ENCODE measurements around the gene KLHL7. TPM values are rescaled to one million over a fixed set of nuclear protein-coding genes. Genes with fewer than 3 reads are reported as not detected.

Gene KLHL7
- total RNA-seq, 1 experiment from 2014 or later = 43.8 TPM

GRCh38 chr7:23181684-23182553 lies 76.3 kb downstream of the KLHL7 start, which contains the start of gene NUP42:
NUP42 (plus strand) TSS chr7:23182048; CDS start chr7:23182086, 38 bp downstream.
- POLR2A ChIA-PET (ENCODE audit: low non-redundant PET) = interaction anchor here (0.7 kb wide), 1 partner anchor 96 kb away, joined by 3 read pairs; no protein-coding TSS in a partner anchor
- H3K27ac ChIP-seq (ENCODE audit: low read depth, low read length, poor library complexity, severe bottlenecking) = peak within 1 kb of the TSS; percentile 90
- H3K9me3 ChIP-seq (ENCODE audit: low read depth, low read length, poor library complexity, severe bottlenecking) = no peaks in the 10 kb centered on the region
- peaks cover 19% of the 10 kb centered on the region for H3K36me3 ChIP-seq (ENCODE audit: insufficient read depth, low read length, poor library complexity, severe bottlenecking)
- BruUV-seq (replicated peaks) = TSS peak; percentile 69
- TF ChIP-seq, protein P1, sequence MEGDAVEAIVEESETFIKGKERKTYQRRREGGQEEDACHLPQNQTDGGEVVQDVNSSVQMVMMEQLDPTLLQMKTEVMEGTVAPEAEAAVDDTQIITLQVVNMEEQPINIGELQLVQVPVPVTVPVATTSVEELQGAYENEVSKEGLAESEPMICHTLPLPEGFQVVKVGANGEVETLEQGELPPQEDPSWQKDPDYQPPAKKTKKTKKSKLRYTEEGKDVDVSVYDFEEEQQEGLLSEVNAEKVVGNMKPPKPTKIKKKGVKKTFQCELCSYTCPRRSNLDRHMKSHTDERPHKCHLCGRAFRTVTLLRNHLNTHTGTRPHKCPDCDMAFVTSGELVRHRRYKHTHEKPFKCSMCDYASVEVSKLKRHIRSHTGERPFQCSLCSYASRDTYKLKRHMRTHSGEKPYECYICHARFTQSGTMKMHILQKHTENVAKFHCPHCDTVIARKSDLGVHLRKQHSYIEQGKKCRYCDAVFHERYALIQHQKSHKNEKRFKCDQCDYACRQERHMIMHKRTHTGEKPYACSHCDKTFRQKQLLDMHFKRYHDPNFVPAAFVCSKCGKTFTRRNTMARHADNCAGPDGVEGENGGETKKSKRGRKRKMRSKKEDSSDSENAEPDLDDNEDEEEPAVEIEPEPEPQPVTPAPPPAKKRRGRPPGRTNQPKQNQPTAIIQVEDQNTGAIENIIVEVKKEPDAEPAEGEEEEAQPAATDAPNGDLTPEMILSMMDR (conservative IDR thresholded peaks at IDR 0.05; ENCODE audit: low read depth, low read length) = no peak
- no peak for TF ChIP-seq EZH2 (IDR thresholded peaks at IDR 0.05; ENCODE audit: borderline replicate concordance, low read depth, low read length, poor library complexity, severe bottlenecking)
- H3K4me1 ChIP-seq (ENCODE audit: insufficient read depth, low read length, poor library complexity, severe bottlenecking) = peaks cover 27% of the 10 kb centered on the region
- no peaks in the 10 kb centered on the region for H3K27me3 ChIP-seq (replicated peaks; ENCODE audit: insufficient read depth, low read depth, low read length, poor library complexity)
- intact Hi-C loops (cut with micrococcal nuclease; ENCODE audit: unreplicated experiment) = loop anchor here (2.0 kb wide), 1 partner anchor 77 kb away; the partner anchor contains the start of gene KLHL7
- H3K4me3 ChIP-seq (ENCODE audit: low read depth, low read length, poor library complexity, severe bottlenecking) = peak within 1 kb of the TSS; percentile 83
- peak; percentile 99 for DNase-seq (ENCODE audit: low spot score)
- CTCF ChIA-PET = interaction anchor here (0.7 to 1.1 kb wide), 3 partner anchors 68 to 455 kb away, joined by 3 to 4 read pairs (median 4); partner anchors contain the start of gene IL6

DNA sequence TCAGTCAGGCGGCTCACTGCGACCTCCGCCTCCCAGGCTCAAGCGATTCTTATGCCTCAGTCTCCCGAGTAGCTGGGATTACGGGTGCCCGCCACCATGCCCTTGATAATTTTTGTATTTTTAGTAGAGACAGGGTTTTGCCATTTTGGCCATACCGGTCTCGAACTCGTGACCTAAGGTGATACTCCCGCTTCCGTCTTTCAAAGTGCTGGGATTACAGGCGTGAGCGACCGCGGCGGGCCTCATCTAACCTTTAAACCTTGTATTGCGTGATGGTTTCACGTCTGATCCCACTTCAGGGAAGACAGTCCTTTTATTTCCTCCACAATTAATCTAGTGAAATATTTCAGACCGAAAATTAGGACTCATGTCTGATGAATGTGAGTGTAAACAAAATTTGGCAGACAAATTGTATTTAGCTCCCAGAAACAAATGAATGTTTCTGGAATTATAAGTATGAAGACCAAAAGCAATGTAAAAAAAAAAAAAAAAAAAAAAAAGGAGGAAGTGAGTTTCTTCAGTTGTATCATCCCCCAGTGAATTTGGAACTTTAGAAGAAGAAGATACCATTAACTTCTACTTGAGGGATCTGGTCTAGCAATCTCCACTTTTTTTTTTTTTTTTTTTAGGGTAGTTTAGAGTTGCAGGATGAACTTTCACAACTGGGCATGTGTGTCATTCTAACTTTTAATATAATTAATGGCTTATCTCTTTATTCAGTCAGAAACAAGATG lies 77.9 kb downstream of the KLHL7 start:
- Histone ChIP-seq H3K36me3 (ENCODE audit: insufficient read depth, low read length, poor library complexity, severe bottlenecking) (peaks cover 33% of the 10 kb centered on the region), H3K27me3 (replicated peaks; ENCODE audit: insufficient read depth, low read depth, low read length, poor library complexity) (no peaks in the 10 kb centered on the region), H3K9me3 (ENCODE audit: low read depth, low read length, poor library complexity, severe bottlenecking) (no peaks in the 10 kb centered on the region), H3K4me3 (ENCODE audit: low read depth, low read length, poor library complexity, severe bottlenecking) (peak overlapping the region; percentile 83), H3K27ac (ENCODE audit: low read depth, low read length, poor library complexity, severe bottlenecking) (peak overlapping the region; percentile 90), H3K4me1 (ENCODE audit: insufficient read depth, low read length, poor library complexity, severe bottlenecking) (peaks cover 27% of the 10 kb centered on the region)
- intact Hi-C loops (cut with micrococcal nuclease; ENCODE audit: unreplicated experiment) = loop anchor here (2.0 kb wide), 1 partner anchor 79 kb away; the partner anchor contains the start of gene KLHL7
- no peak for DNase-seq (ENCODE audit: low spot score)
- CTCF ChIA-PET = no interaction called here
- no TSS peak for BruUV-seq (replicated peaks)
- POLR2A ChIA-PET (ENCODE audit: low non-redundant PET) = no interaction called here
- no peak for TF ChIP-seq EZH2 (IDR thresholded peaks at IDR 0.05; ENCODE audit: borderline replicate concordance, low read depth, low read length, poor library complexity, severe bottlenecking)
- TF ChIP-seq, protein P1 (conservative IDR thresholded peaks at IDR 0.05; ENCODE audit: low read depth, low read length) = no peak

DNA sequence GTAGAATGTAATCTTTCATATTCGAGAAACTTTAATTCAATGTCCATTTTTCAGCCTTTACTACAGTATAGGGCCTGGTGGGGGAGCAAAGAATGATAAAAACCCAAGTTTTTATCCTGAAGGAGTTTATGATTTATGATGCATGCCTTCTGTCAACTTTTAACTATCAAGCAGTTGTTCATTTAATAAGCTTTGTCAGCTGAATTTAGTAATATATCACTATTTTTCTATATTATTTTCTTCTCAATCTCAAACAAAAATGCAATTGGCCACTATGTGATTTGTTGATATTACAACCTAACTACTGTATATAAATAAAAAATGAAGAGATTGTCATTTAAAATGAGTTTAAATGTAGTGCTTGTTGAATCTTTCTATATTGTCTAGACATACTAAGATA lies 78.7 kb downstream of the KLHL7 start:
- no peak for DNase-seq (ENCODE audit: low spot score)
- Histone ChIP-seq H3K4me3 (ENCODE audit: low read depth, low read length, poor library complexity, severe bottlenecking) (no peak overlapping the region), H3K36me3 (ENCODE audit: insufficient read depth, low read length, poor library complexity, severe bottlenecking) (peaks cover 41% of the 10 kb centered on the region), H3K4me1 (ENCODE audit: insufficient read depth, low read length, poor library complexity, severe bottlenecking) (peaks cover 27% of the 10 kb centered on the region), H3K9me3 (ENCODE audit: low read depth, low read length, poor library complexity, severe bottlenecking) (no peaks in the 10 kb centered on the region), H3K27me3 (replicated peaks; ENCODE audit: insufficient read depth, low read depth, low read length, poor library complexity) (no peaks in the 10 kb centered on the region), H3K27ac (ENCODE audit: low read depth, low read length, poor library complexity, severe bottlenecking) (no peak overlapping the region)
- BruUV-seq (replicated peaks) = no TSS peak
- intact Hi-C loops (cut with micrococcal nuclease; ENCODE audit: unreplicated experiment) = no loop called here
- ChIA-PET POLR2A (ENCODE audit: low non-redundant PET) (no interaction called here), CTCF (interaction anchor here (1.3 kb wide), 2 partner anchors 87 to 89 kb away, joined by 3 to 6 read pairs; no protein-coding TSS in a partner anchor)
- no peak for TF ChIP-seq EZH2 (IDR thresholded peaks at IDR 0.05; ENCODE audit: borderline replicate concordance, low read depth, low read length, poor library complexity, severe bottlenecking)
- TF ChIP-seq, protein P1 (conservative IDR thresholded peaks at IDR 0.05; ENCODE audit: low read depth, low read length) = no peak
